HG02840 (cell line): Measurements from ENCODE around the gene MIOX.
"Not testable (repeated sequence)": the region's sequence is repeated elsewhere in the genome, so short reads cannot be mapped to it uniquely, and the experiment has no call there.

Experiments
- ATAC-seq: cut with Tn5 transposase; IDR thresholded peaks from one replicate; pipeline ENCODE4 v1.9.1; 2021; ENCODE audit warnings: mild to moderate bottlenecking, moderate library complexity, moderate number of reproducible peaks; ENCODE audit not compliant: unreplicated experiment, low FRiP score

Gene MIOX

DNA sequence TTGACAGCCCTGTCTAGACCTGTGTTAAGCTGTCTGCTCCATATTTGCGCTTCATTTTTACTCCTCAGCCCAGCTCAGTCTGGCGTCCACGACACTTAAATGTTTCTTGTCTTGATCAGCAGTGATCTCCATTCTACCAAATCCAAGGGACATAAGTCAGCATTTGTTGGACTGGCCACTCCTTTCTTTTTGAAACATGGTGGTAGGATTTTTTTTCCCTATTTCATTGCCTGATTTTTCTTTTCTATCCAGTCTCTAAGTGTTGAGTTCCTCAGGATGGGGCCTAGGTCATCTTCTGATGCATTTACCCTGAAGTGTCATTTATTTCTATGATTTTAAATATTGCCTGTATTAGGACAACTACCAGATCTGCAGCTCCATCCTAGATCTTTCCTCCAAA lies 22.2 kb downstream of the MIOX start:
- ATAC-seq, result no peak

DNA sequence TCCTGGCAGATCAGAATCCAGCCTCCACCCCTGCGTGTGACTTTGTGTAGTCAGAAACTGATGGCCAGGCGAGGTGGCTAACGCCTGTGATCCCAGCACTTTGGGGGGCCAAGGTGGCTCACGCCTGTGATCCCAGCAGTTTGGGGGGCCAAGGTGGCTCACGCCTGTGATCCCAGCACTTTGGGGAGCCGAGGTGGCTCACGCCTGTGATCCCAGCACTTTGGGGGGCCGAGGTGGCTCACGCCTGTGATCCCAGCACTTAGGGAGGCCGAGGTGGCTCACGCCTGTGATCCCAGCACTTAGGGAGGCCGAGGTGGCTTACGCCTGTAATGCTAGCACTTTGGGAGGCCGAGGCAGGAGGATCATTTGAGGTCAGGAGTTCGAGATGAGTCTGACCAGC lies 26.5 kb downstream of the MIOX start:
- no peak for ATAC-seq

DNA sequence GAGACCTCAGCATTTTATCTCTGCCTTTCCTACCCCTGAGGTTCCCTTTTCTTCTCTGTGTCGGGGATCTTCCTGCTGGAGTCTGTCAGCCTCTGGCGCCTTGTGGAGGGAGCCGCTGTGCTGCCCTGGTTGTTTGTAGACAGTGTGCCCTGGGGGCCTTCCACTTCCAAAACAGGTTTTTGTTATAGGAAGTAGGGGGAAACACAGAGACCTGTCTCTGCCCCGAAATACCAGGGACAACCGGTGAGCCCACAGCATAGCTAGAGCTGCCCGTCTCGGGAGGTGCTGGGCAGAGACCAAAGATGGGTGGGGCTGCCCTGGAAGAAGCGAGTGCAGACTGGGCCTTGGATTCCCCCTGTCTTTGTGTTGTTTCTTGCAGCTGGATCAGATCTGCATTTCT lies 29.4 kb downstream of the MIOX start:
- ATAC-seq, result no peak

DNA sequence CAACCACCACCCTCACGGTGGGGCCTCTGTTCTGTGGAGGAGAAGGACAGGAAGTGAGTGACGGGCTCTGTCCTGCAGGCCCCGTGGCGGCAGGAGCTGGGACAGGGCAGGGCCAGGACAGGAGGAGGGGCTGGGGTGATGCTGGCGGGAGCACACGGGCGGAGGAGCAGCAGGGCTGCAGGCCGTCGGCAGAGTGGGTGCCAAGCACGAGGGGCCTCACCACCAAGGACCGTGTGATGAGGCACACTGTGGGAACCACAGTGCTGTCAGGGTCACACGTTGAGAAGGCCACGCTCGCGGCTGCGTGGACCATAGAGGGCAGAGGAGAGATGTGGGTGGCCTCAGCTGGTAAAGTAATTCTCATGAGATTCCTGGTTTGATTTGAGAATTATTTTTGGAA lies 30.2 kb downstream of the MIOX start:
- ATAC-seq, result no peak

DNA sequence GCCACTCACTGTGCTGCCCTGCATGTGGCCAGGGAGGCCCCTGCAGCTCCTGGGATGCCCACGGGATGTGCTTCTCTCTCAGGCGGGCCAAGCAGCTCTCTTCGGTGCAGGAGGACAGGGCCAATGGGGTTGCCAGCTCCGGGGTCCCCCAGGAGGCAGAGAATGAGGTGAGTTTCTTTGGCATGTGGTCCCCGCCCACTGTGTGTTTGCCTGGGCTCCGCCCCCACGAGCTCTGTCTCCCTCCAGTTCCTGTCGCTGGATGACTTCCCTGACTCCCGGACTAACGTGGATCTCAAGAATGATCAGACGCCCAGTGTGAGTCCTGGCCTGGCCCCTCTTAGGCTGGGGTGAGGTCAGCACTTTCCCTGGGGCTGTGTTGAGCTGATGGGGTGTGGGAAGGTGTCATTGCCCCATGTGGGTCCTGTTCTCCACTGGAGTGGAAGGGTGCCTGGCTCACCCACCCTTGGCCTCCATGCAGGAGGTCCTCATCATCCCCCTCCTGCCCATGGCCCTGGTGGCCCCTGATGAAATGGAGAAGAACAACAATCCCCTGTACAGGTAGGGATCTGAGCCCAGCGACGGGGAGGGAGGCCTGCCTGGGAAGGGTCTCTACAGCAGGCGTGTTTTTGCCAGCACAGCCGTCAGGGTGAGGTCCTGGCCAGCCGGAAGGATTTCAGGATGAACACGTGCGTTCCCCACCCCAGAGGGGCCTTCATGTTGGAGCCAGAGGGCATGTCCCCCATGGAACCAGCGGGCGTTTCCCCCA lies 31.0 kb downstream of the MIOX start:
- no peak for ATAC-seq

DNA sequence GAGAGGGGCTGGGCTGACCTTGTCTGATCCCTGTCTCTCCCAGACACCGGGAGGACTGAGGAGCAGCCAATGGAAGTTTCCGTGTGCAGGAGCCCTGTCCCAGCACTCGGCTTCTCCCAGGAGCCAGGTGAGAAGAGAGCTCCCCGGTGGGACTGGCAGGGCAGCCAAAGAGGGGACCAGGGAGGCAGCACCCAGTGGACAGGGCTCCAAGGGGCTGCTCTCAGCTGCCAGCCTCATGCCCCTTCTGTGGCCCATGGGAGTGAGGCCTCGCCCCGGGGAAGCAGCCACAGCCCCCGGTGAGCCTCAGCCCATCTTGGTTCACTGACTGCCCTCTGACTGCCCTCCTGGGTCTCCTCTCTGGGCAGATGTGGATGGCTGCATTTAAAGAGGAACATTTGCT lies 31.9 kb downstream of the MIOX start:
- no peak for ATAC-seq

DNA sequence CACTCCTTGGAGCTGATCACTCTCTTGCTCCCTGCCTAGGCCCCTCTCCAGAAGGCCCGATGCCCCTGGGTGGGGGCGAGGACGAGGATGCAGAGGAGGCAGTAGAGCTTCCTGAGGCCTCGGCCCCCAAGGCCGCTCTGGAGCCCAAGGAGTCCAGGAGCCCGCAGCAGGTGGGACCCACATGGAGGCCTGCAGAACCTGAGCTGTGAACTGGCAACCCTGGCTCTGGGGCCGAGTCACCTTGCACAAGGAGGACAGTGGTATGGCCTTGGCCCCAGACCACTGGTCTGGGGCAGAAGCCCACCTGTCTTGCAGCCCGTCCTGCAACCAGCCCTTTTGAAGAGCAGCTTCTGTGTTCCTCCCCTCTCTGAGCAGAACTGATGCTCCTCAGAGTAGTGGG lies 32.5 kb downstream of the MIOX start:
- ATAC-seq, result no peak

DNA sequence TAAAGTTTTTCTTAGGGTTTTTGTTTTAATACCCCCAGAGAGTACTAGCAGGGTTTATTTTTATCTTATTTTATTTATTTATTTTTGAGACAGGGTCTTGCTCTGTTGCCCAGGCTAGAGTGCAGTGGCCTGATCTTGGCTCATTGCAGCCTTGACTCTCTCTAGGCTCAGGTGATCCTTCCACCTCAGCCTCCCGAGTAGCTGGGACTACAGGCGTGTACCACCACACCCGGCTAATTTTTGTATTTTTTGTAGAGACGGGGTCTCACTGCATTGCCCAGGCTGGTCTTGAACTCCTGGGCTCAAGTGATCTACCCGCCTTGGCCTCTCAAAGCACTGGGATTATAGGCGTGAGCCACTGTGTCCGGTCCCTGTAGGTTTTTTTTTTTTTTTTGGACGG lies 33.5 kb downstream of the MIOX start:
- ATAC-seq, result not testable (repeated sequence)

DNA sequence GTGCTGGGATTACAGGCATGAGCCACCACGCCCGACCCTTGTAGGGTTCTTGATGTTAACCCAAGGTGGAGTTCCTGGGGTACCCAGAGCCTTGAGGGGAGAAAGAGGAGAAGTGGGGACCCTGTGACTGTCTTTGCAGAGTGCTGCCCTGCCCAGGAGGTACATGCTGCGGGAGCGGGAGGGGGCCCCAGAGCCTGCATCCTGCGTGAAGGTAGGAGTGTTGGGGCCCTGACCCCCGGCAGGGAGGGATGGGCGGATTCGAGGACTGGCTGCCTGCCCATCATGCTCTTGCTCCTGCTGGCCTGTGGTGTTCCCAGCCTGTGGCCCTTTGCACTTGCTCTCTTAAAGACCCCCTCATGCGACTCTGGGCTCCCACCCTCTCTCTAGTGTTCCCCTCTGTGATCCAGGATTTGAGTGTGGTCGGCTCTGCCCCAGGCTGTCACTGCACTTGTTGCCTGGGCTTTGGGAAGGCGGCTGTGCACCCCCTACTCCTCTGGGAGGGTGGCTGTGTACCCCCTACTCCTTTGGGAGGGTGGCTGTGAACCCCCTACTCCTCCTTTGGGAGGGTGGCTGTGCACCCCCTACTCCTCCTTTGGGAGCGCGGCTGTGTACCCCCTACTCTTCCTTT lies 34.3 kb downstream of the MIOX start:
- no peak for ATAC-seq

DNA sequence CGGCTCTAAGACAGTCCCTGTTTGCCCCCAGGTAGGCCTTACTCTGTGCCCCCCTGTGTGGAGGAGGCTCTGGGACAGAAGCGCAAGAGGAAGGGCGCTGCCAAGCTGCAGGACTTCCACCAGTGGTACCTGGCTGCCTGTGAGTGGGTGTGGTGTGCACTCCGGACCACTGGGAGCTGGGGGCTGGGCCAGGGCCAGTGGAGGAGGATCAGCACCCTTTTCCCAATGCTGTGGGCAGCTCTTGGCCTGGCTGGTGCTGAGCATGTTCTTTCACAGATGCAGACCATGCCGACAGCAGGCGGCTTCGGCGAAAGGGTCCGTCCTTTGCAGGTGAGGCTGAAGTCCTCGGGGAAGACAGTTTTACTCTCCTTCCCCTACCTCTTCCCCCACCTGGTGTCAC lies 35.1 kb downstream of the MIOX start:
- ATAC-seq, result no peak

DNA sequence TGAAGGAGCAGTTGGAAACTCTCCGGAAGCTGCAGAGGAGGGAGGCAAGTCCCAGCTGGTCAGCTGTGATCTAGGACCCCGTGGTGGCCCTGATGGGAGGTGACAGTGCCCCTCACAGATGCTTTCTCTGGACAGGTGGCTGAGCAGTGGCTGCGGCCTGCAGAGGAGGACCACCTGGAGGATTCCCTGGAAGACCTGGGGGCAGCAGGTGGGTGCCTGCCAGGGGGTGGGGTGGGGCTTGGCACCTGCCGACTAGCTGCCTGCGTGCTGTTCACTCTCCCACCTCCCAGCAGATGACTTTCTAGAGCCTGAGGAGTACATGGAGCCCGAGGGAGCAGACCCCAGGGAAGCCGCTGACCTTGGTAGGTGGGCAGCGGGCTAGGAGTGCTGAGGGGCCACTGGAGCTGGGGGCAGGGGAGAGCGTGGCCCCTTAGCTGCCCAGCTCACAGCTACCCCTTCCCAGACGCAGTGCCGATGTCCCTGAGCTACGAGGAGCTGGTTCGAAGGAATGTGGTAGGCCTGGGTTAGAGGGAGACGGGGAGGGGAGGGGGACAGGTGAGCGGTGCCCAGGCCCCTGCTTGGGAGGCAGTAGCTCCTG lies 35.6 kb downstream of the MIOX start:
- no peak for ATAC-seq

DNA sequence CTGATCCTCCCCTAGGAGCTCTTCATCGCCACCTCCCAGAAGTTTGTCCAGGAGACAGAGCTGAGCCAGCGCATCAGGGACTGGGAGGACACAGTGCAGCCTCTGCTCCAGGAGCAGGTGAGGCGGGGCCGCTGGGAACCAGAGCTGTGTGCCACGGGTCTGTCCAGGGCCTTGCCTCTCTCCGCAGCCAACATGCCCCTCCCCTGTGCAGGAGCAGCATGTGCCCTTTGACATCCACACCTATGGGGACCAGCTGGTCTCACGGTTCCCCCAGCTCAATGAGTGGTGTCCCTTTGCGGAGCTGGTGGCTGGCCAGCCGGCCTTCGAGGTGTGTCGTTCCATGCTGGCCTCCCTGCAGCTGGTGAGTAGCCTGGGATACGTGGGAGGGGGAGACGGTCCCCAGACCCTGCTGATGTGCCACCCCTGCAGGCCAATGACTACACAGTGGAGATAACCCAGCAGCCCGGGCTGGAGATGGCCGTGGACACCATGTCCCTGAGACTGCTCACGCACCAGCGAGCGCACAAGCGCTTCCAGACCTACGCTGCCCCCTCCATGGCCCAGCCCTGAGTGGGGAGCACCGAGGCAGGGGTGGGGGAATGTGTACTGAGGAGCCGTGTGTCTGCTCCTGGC lies 36.3 kb downstream of the MIOX start:
- no peak for ATAC-seq

DNA sequence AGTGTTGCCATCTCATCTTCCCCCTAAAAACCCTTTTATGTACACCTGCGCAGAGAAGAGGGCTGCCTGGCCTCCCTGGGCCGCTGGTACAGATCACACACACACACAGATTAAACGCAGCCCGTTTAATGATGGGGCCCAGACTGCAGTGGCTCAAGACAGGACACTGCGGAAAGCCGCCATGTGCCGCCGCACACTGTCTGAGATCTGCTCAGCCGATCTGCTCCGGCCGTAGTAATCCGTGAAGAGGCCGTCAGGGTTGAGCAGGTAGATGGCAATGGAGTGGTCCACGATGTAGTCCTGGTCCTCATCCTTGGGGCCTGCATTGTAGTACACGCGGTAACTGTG lies 36.8 kb downstream of the MIOX start:
- no peak for ATAC-seq

DNA sequence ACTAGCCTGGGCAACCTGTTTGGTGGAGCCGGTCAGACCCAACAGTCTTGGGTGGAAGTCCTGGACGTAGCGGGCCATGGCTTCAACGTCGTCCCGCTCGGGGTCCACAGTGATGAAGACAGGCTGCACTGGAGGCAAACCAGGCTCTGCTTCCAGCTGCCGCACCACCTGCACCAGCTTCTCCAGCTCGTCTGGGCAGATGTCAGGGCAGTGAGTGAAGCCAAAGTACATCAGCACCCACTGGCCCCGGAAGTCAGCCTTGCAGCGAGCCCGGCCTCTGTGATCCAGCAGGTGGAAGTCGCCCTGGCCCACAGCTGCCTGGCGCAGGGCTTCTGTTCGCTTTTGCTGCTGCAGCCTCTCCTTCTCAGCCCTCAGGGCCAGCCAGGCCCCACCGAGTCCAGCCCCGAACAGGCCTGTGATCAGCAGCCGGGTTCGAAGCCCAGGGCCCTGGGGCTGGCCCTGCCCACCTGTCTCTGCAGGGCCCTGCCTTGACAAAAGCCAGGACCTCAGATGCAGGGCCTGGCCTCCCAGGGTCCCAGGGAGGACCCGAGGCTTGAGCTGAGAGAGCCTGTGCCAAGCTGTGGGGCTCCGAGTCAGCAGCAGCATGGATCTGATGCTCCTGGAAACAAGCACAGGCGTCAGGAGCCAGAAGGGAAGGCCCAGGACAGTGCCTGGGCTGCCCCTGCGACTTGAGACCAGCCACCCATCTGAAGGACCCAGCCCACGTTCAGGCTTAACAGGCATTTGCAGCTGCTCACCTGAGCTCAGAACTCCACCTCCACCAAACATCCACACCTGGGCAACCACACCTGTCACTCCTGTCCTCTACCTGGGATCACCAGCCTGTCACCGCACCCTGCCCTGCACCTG lies 37.4 kb downstream of the MIOX start:
- no peak for ATAC-seq

DNA sequence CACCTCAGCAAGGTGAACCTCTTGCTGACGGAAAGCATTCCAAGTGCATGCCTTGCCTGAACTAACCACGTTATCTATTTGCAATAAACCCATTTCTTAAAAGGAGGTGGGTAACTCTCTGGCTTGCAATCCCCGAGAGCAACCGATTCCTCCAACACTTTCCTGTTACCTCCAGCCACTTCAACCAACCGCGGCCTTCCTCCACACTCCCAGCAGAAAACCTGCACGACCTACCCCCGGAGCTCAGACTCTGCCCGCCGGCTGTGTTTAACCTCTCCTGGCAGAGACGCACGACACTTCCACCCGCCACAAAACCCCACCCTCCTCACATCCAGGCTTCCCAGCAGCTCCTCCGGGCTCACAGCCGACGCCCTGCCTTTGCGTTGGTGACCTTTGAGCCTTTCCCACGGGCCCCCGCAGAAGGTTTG lies 38.0 kb downstream of the MIOX start:
- no peak for ATAC-seq

DNA sequence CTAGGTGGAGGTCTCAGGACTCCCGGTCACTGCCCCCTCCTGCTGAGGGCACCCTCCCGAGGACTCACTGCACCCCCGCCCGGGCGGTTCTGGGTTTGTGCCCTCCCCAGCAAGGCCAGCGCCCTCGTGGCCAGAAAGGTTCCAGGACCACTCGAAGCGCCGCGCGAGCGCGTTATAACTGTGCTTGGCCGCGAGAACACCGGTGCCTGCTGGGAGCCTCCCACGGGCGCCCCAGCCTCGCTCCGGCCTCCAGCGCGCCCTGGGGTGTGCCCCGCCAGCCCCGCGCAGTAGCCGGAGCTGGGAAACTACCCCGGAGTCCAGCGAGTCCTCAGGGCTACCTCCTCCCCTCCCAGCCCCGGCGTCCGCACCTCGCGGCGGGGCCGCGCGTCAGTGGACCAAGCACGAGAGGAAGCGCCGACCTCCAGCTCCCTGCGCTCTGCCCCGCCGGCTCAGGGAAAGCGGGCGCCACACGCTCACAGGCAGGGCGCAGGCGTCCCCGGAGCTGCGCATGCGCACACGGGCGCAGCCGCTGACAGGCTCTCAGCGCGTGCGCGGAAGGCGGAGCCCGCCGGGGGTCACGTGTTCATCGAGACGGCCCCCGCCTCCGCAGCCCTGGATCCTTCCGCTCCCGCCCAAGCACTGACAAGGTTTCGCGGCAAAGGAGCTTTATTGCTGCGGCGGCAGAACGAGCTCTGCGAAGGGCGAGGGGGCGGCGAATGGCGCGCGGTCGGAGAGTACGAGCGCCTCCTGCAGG lies 38.6 kb downstream of the MIOX start, which contains the start of gene SCO2:
SCO2 (minus strand) TSS at position 495 of the 754 bp plus-strand sequence. CDS start 1,187 bp downstream, outside the sequence.
- ATAC-seq, result peak; percentile 45

DNA sequence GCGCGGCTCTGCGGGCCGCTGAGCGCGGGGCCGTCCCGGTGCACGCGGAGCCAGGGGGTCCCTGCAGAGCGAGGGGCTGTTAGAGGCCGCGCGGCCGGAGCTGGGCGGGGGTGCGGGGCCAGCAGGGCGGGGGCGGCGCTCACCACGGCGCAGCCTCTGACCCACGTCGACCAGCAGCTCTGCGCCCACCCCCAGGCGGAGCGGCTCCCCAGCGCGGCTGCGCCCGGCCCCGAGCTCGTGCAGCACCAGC lies 39.1 kb downstream of the MIOX start:
- peak; percentile 16 for ATAC-seq

DNA sequence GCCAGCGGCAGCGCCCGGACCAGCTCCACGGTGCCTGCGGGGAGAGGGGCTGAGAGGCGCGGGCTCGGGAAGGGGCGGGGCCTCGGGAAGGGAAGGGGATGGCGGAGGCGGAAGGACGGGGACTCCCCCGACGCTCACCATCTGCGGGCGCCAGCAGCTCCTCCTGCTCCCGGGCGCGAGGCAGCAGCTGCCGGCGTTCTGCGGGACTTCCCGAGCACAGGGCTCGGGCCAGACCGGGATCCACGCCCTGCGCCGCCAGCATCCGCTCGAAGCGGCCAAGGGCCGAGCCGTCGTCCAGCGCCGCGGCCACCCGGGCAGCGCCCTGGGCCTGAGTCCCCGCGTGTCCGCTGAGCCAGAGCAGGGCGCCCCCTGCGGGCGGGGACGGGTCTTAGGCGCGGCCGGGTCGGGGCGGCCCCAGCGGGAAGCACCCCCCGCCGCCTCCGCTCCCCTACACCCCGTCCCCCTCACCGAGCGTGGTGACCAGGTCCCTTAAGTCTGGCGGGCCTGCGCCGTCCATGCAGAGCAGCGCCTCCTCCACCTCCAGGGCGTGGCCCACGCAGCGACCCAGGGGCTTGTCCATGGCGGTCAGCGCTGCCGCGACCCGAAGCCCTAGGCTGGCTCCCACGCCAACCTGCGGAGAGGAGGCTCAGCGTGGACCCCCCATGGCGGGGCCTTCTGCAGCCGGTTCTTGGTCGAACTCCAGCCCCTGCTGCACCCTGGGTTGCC lies 39.6 kb downstream of the MIOX start:
- ATAC-seq, result peak; percentile 14
